Thyroid gland (tissue), 4 donors: ENCODE data around the gene ATF7. TPM values are rescaled to one million over a fixed set of nuclear protein-coding genes. Genes with fewer than 3 reads are reported as not detected.
A peak's percentile ranks its signal among the peaks of the same experiment; 100 is the strongest.
"Not testable (repeated sequence)": the region's sequence is repeated elsewhere in the genome, so short reads cannot be mapped to it uniquely, and the experiment has no call there.

Experiments
- DNase-seq, 2 donors: peaks; one replicate each; pipeline ENCODE4 v3.0.0-alpha.2; 2019
- H3K27ac ChIP-seq, 3 donors: fragments of 200-600 bp; sonication (generic); 1 replicate in 2 of 3; 2 replicates in 1 of 3; pipeline ENCODE4 v1.5.1; 2016 to 2019; ENCODE audit warnings: mild to moderate bottlenecking in 1 of 3, moderate library complexity in 1 of 3
- H3K27me3 ChIP-seq: fragments of 200-600 bp; sonication (generic); one replicate; pipeline ENCODE4 v1.5.1; 2019
- H3K36me3 ChIP-seq, 2 donors: fragments of 200-600 bp; sonication (generic); one replicate each; pipeline ENCODE4 v1.5.1; 2016 to 2019
- H3K4me1 ChIP-seq, 2 donors: fragments of 200-600 bp; sonication (generic); one replicate each; pipeline ENCODE4 v1.5.1; 2017 to 2019
- H3K4me3 ChIP-seq, 3 donors: fragments of 200-600 bp; sonication (generic); replicated peaks in 1 of 3; 1 replicate in 2 of 3; 2 replicates in 1 of 3; pipeline ENCODE4 v1.5.1; 2016; ENCODE audit warnings: mild to moderate bottlenecking in 1 of 3
- H3K9me3 ChIP-seq: fragments of 200-600 bp; sonication (generic); one replicate; pipeline ENCODE4 v1.5.1; 2017
- CTCF ChIP-seq, 6 experiments: fragments of 200-600 bp in 3 of 6; fragments of 450-650 bp in 3 of 6; sonication (generic) in 3 of 6; IDR thresholded peaks; one replicate each; pipeline ENCODE4 v1.5.1; 2016 to 2019; ENCODE audit warnings: antibody characterized with exemption in 6 of 6, mild to moderate bottlenecking in 2 of 6, inconsistent platforms in 1 of 6, moderate library complexity in 1 of 6
- POLR2A ChIP-seq, 2 donors: fragments of 450-650 bp; IDR thresholded peaks; one replicate each; pipeline ENCODE4 v1.6.1; 2017; ENCODE audit warnings: antibody characterized with exemption in 2 of 2, mild to moderate bottlenecking in 2 of 2, moderate library complexity in 1 of 2
- WGBS, 2 donors: methylation state at CpG; one replicate each; pipeline ENCODE4 v1.1.5; 2017; 5-methylcytosine and 5-hydroxymethylcytosine counted together
- intact Hi-C: fragments of 100-400 bp; cut with DNase I; formaldehyde crosslinking; loops from one replicate; pipeline ENCODE4 v1.15.1; 2023
- total RNA-seq, 4 donors: library from RNA; depleted of rRNA; stranded (reverse); fragments of >200 nt; gene quantifications; one replicate each; pipeline ENCODE4 v1.2.3, GENCODE V29; 2016

ATF7 gene
- total RNA-seq, 4 donors from 2014 or later = 21.3 to 40.1 (median 37.6) TPM

- 89 to 96% methylated on average over 4 of the region's 4 CpGs for WGBS, 2 donors
- TF ChIP-seq CTCF (IDR thresholded peaks at IDR 0.05) = no peak
- TF ChIP-seq POLR2A (IDR thresholded peaks at IDR 0.05) = no peak
- Histone ChIP-seq H3K27me3 (no peaks in the 10 kb centered on the region), H3K4me3 (no peak overlapping the region), H3K4me1 (peaks cover 4 to 25% of the 10 kb centered on the region in 2 donors), H3K27ac (peak overlapping the region in 2 of 3 donors; percentile 13 to 64), H3K36me3 (no peaks in the 10 kb centered on the region), H3K9me3 (no peaks in the 10 kb centered on the region)
- intact Hi-C loops = no loop called here
- DNase-seq = no peak
Observed at GRCh38 chr12:53616950-53617349, 9.2 kb downstream of the ATF7 start.

GRCh38 chr12:53613821-53614220 lies 12.4 kb downstream of the ATF7 start:
- 55 to 74% methylated on average over 1 of the region's 1 CpG for WGBS, 2 donors
- Histone ChIP-seq H3K4me3 (no peak overlapping the region), H3K9me3 (no peaks in the 10 kb centered on the region), H3K27me3 (no peaks in the 10 kb centered on the region), H3K27ac (no peak overlapping the region), H3K4me1 (peaks cover 4 to 22% of the 10 kb centered on the region in 2 donors), H3K36me3 (no peaks in the 10 kb centered on the region)
- DNase-seq = no peak
- TF ChIP-seq POLR2A (IDR thresholded peaks at IDR 0.05) (no peak), CTCF (IDR thresholded peaks at IDR 0.05) (no peak)
- intact Hi-C loops = no loop called here

- WGBS, 2 donors = 89 to 92% methylated on average over 2 of the region's 2 CpGs
Observed at GRCh38 chr12:53612978-53613377, 13.2 kb downstream of the ATF7 start.

GRCh38 chr12:53611304-53611703 lies 14.9 kb downstream of the ATF7 start:
- H3K36me3 ChIP-seq = no peaks in the 10 kb centered on the region
- no peaks in the 10 kb centered on the region for H3K27me3 ChIP-seq
- 97 to 98% methylated on average over 8 of the region's 8 CpGs for WGBS, 2 donors
- peaks cover 0 to 15% of the 10 kb centered on the region in 2 donors for H3K4me1 ChIP-seq
- no peak overlapping the region for H3K4me3 ChIP-seq
- no peak overlapping the region for H3K27ac ChIP-seq
- intact Hi-C loops = no loop called here
- H3K9me3 ChIP-seq = no peaks in the 10 kb centered on the region
- TF ChIP-seq POLR2A (IDR thresholded peaks at IDR 0.05) = no peak
- TF ChIP-seq CTCF (IDR thresholded peaks at IDR 0.05) = no peak
- DNase-seq = no peak

More at GRCh38 chr12:53612978-53613377, 13.2 kb downstream of the ATF7 start:
- no peaks in the 10 kb centered on the region for H3K36me3 ChIP-seq
- DNase-seq = no peak
- H3K4me1 ChIP-seq = peaks cover 4 to 22% of the 10 kb centered on the region in 2 donors
- intact Hi-C loops = no loop called here
- no peak for TF ChIP-seq POLR2A (IDR thresholded peaks at IDR 0.05)
- TF ChIP-seq CTCF (IDR thresholded peaks at IDR 0.05) = no peak
- no peak overlapping the region for H3K27ac ChIP-seq
- no peaks in the 10 kb centered on the region for H3K9me3 ChIP-seq
- H3K4me3 ChIP-seq = no peak overlapping the region
- no peaks in the 10 kb centered on the region for H3K27me3 ChIP-seq

- H3K9me3 ChIP-seq, DNase-seq, H3K4me1 ChIP-seq, H3K27me3 ChIP-seq, H3K36me3 ChIP-seq, intact Hi-C loops, H3K4me3 ChIP-seq, H3K27ac ChIP-seq: not testable (repeated sequence)
- WGBS, 2 donors = 97 to 98% methylated on average over 5 of the region's 5 CpGs
Observed at GRCh38 chr12:53606688-53607087, 19.5 kb downstream of the ATF7 start.

GRCh38 chr12:53604581-53604980 lies 21.6 kb downstream of the ATF7 start:
- TF ChIP-seq CTCF (IDR thresholded peaks at IDR 0.05) = no peak
- no peak for TF ChIP-seq POLR2A (IDR thresholded peaks at IDR 0.05)
- Histone ChIP-seq H3K9me3 (no peaks in the 10 kb centered on the region), H3K4me1 (peaks cover 6 to 9% of the 10 kb centered on the region in 2 donors), H3K36me3 (no peaks in the 10 kb centered on the region), H3K27ac (no peak overlapping the region), H3K4me3 (no peak overlapping the region), H3K27me3 (no peaks in the 10 kb centered on the region)
- intact Hi-C loops = no loop called here
- DNase-seq = no peak
